Smooth muscle cell (in vitro differentiated cells): ENCODE results near the gene LPAR5. TPM values are rescaled to one million over a fixed set of nuclear protein-coding genes. Genes with fewer than 3 reads are reported as not detected.
A peak's percentile ranks its signal among the peaks of the same experiment; 100 is the strongest.

Source experiments
- DNase-seq: peaks from one replicate; lab custom pipeline; 2025; ENCODE audit not compliant: unreplicated experiment; lab: John Stamatoyannopoulos, UW
- H2AFZ ChIP-seq: fragments of 200-600 bp; sonication (generic); 2 replicates; pipeline ENCODE4 v1.6.0; 2016; ENCODE audit warnings: antibody characterized with exemption, low read depth, mild to moderate bottlenecking
- H3F3A ChIP-seq: fragments of 200-600 bp; sonication (generic); 2 replicates; pipeline ENCODE4 v1.6.0; 2017; ENCODE audit warnings: antibody characterized with exemption, low read depth
- H3K27ac ChIP-seq: fragments of 200-600 bp; sonication (generic); 2 replicates; pipeline ENCODE4 v1.5.1; 2016; ENCODE audit warnings: low read depth, mild to moderate bottlenecking
- H3K27me3 ChIP-seq: fragments of 200-600 bp; sonication (generic); 2 replicates; pipeline ENCODE4 v1.6.1; 2016; ENCODE audit warnings: low read depth, mild to moderate bottlenecking
- H3K36me3 ChIP-seq: fragments of 200-600 bp; sonication (generic); 2 replicates; pipeline ENCODE4 v1.5.1; 2016; ENCODE audit warnings: low read depth
- H3K4me1 ChIP-seq: fragments of 200-600 bp; sonication (generic); 2 replicates; pipeline ENCODE4 v1.5.1; 2016; ENCODE audit warnings: low read depth
- H3K4me2 ChIP-seq: fragments of 200-600 bp; sonication (generic); 2 replicates; pipeline ENCODE4 v1.6.0; 2016; ENCODE audit warnings: mild to moderate bottlenecking
- H3K4me3 ChIP-seq: fragments of 200-600 bp; sonication (generic); 2 replicates; pipeline ENCODE4 v1.5.1; 2016; ENCODE audit warnings: mild to moderate bottlenecking
- H3K79me2 ChIP-seq: fragments of 200-600 bp; sonication (generic); 2 replicates; pipeline ENCODE4 v1.6.0; 2016; ENCODE audit warnings: low read depth, mild to moderate bottlenecking
- H3K9ac ChIP-seq: fragments of 200-600 bp; sonication (generic); 2 replicates; pipeline ENCODE4 v1.6.0; 2016; ENCODE audit warnings: low read depth
- H3K9me3 ChIP-seq: fragments of 200-600 bp; sonication (generic); replicated peaks from 2 replicates; pipeline ENCODE4 v1.5.1; 2016; ENCODE audit warnings: low read depth
- H4K20me1 ChIP-seq: fragments of 200-600 bp; sonication (generic); 2 replicates; pipeline ENCODE4 v1.6.0; 2016; ENCODE audit warnings: low read depth
- WGBS: methylation state at CpG from one replicate; pipeline ENCODE4 v1.1.7; 2016; ENCODE audit warnings: low lambda C conversion rate; 5-methylcytosine and 5-hydroxymethylcytosine counted together
- polyA plus RNA-seq: library from polyadenylated mRNA; unstranded; fragments of >200 nt; fragmentation: Nextera tagmentation; extraction: Ambion mirVana; gene quantifications from 2 replicates; pipeline ENCODE4 v1.2.1, GENCODE V29; 2016
- total RNA-seq: library from RNA; depleted of rRNA; stranded (reverse); fragments of >200 nt; gene quantifications from 2 replicates; pipeline ENCODE4 v1.2.3, GENCODE V29; 2014
- TF ChIP-seq, protein P1 (sequence below): fragments of 200-600 bp; sonication (generic); IDR thresholded peaks from 2 replicates; pipeline ENCODE4 v1.5.1; 2017; ENCODE audit warnings: borderline replicate concordance, mild to moderate bottlenecking, antibody characterized with exemption; ENCODE audit not compliant: insufficient read depth, poor library complexity, severe bottlenecking

The LPAR5 gene
- total and polyA plus RNA-seq, 2 experiments from 2014 or later = 1.8 to 2.0 TPM

DNA sequence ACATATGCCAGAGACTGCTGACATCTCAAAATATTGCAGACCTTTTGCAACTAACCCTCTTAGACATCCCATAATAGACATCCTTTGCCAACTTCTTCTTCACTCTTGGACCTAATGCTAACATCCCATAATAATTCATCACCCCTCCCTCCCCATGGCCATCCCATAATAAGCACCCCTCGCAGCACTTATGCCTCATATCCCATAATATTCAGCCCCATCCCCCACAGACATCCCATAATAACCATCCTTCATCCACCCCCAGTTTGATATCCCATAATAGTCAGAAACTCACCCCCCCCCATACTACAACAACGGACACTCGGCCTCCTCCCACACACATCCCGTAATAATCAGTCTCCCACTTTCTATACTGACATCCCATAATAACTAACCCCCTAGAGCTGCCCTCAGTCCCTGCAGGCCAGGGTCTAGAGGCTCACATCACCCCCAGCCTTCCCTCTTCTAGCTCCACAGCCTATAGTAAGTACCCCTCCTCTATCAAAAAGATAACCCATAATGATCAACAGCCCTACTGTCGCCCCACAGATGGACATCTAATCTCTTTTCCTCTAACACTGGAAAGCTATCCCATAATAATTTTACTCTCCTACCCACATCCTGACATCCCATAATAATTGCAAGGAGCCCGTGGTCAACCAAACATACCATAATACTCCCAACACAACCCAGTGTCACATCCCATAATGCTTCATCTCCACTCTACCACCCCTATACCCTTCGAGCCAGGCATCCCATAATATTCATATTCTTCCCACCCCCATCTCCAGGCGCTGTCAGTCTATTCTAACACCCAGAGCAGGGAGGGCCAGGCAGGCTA is 27.8 kb downstream of the LPAR5 start:
- no peaks in the 10 kb centered on the region for H3K27me3 ChIP-seq
- no peaks in the 10 kb centered on the region for H3K9me3 ChIP-seq
- peaks cover 36% of the 10 kb centered on the region for H3K79me2 ChIP-seq
- H3K4me3 ChIP-seq = no peak overlapping the region
- peak overlapping the region; percentile 70 for H3K4me2 ChIP-seq
- peaks cover 38% of the 10 kb centered on the region for H3F3A ChIP-seq
- TF ChIP-seq, protein P1, sequence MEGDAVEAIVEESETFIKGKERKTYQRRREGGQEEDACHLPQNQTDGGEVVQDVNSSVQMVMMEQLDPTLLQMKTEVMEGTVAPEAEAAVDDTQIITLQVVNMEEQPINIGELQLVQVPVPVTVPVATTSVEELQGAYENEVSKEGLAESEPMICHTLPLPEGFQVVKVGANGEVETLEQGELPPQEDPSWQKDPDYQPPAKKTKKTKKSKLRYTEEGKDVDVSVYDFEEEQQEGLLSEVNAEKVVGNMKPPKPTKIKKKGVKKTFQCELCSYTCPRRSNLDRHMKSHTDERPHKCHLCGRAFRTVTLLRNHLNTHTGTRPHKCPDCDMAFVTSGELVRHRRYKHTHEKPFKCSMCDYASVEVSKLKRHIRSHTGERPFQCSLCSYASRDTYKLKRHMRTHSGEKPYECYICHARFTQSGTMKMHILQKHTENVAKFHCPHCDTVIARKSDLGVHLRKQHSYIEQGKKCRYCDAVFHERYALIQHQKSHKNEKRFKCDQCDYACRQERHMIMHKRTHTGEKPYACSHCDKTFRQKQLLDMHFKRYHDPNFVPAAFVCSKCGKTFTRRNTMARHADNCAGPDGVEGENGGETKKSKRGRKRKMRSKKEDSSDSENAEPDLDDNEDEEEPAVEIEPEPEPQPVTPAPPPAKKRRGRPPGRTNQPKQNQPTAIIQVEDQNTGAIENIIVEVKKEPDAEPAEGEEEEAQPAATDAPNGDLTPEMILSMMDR = no peak
- H2AFZ ChIP-seq = no peak overlapping the region
- peak overlapping the region; percentile 17 for H3K27ac ChIP-seq
- WGBS = 34% methylated on average over 8 of the region's 8 CpGs
- no peak overlapping the region for H3K9ac ChIP-seq
- peaks cover 36% of the 10 kb centered on the region for H4K20me1 ChIP-seq
- peaks cover 51% of the 10 kb centered on the region for H3K4me1 ChIP-seq
- H3K36me3 ChIP-seq = no peaks in the 10 kb centered on the region
- no peak for DNase-seq

DNA sequence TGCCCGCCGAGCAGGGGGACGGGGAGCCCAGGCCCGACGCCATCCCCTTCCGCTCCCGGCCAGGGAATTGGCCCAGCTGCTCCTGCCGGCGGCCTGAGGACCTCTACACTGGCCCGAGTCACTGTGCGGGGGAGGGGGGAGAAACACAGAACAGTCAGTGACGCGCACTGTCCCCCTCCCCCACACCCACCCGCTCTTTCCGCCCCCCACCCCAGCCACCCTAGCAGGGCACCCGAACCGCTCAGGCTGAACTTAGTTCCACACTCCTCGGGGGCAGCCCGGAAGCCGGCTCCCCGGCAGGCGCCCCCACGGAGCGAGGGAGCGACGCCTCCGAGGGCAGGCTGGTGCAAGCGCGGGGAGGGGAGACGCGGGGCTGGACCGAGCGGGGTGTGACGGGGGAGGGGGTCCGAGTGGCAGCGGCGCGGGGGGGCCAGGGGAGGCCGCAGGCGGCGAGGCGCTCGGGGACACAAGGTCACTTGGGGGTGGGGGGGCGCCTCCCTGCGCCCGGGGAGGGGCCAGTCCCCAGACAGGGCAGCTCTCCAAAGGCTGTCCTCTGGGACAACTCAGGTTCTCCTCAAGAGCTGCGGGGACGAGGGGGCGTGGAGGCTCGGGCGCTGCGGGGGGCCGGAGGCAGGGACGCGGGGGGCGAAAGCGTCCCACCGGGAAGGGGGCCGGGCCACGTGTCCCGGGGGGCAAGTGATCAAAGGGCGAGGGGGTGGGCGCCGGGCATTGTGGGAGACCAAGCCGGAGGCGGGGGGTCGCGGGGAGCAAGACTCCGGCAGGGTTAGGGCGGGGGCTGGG is 29.2 kb downstream of the LPAR5 start:
- under 1% methylated on average over 25 of the region's 70 CpGs for WGBS
- Histone ChIP-seq H3K4me3 (peak overlapping the region; percentile 96), H3F3A (peaks cover 28% of the 10 kb centered on the region), H3K9me3 (no peaks in the 10 kb centered on the region), H3K4me1 (peaks cover 38% of the 10 kb centered on the region), H3K27me3 (no peaks in the 10 kb centered on the region), H2AFZ (no peak overlapping the region), H4K20me1 (peaks cover 51% of the 10 kb centered on the region), H3K4me2 (peak overlapping the region; percentile 92), H3K36me3 (no peaks in the 10 kb centered on the region), H3K9ac (peak overlapping the region; percentile 92), H3K79me2 (peaks cover 49% of the 10 kb centered on the region), H3K27ac (peak overlapping the region; percentile 86)
- TF ChIP-seq, protein P1 = no peak
- no peak for DNase-seq

DNA sequence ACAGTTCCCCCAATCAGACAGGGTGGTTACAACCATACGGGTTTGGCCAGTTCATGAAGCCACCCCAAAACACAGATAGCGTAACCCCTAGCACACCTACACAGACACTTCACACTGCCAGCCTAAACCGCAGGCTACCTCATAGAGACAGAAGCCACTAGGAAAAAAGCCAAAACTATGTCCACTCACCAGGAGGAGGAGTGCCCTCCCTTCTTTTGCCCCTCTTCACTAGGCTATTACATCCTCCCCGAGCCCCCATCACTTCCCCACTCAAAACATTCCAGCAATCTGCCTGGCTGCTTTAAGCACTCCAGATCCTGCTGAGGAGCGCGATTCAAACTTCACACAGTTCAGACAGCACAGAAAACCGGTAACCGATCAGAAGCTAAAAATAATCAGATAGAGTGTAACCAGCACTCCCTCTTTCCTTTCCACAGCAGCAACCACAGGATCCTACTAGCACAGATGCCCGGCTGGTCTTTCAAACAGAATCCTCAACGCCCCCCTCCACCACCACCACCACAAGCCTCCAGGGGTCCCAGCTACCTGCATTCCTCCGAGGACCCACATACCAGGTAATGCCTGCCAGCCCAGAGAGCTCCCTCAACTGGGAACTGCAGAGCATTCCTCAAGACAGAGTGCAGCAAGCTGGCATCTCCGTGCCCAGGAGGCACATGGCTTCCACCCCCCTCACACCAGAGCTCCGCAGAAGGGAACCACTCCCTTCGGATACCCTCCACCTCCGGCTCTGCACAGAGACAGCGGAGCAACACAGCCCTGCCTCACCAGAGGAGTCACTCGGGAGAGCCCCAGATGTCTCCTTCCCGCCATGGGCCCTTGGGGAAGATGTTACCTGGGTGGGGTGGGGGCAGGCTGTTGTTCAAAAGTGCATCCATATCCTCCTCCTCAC is 30.1 kb downstream of the LPAR5 start:
- no peak for DNase-seq
- H3K9ac ChIP-seq = peak overlapping the region; percentile 92
- WGBS = 12% methylated on average over 18 of the region's 18 CpGs
- H3K79me2 ChIP-seq = peaks cover 57% of the 10 kb centered on the region
- H2AFZ ChIP-seq = no peak overlapping the region
- H3K4me1 ChIP-seq = peaks cover 32% of the 10 kb centered on the region
- peaks cover 59% of the 10 kb centered on the region for H4K20me1 ChIP-seq
- H3K36me3 ChIP-seq = peaks cover 6% of the 10 kb centered on the region
- no peaks in the 10 kb centered on the region for H3K27me3 ChIP-seq
- H3K9me3 ChIP-seq = no peaks in the 10 kb centered on the region
- H3K4me3 ChIP-seq = peak overlapping the region; percentile 96
- peak overlapping the region; percentile 92 for H3K4me2 ChIP-seq
- TF ChIP-seq, protein P1 = no peak
- H3K27ac ChIP-seq = peak overlapping the region; percentile 86
- H3F3A ChIP-seq = peaks cover 19% of the 10 kb centered on the region
